HG02678 (cell line): ENCODE results near the gene FZR1.

Experiments used
- ATAC-seq: cut with Tn5 transposase; IDR thresholded peaks from one replicate; pipeline ENCODE4 v1.9.1; 2021; ENCODE audit warnings: mild to moderate bottlenecking, moderate library complexity; ENCODE audit not compliant: unreplicated experiment

FZR1 gene

DNA sequence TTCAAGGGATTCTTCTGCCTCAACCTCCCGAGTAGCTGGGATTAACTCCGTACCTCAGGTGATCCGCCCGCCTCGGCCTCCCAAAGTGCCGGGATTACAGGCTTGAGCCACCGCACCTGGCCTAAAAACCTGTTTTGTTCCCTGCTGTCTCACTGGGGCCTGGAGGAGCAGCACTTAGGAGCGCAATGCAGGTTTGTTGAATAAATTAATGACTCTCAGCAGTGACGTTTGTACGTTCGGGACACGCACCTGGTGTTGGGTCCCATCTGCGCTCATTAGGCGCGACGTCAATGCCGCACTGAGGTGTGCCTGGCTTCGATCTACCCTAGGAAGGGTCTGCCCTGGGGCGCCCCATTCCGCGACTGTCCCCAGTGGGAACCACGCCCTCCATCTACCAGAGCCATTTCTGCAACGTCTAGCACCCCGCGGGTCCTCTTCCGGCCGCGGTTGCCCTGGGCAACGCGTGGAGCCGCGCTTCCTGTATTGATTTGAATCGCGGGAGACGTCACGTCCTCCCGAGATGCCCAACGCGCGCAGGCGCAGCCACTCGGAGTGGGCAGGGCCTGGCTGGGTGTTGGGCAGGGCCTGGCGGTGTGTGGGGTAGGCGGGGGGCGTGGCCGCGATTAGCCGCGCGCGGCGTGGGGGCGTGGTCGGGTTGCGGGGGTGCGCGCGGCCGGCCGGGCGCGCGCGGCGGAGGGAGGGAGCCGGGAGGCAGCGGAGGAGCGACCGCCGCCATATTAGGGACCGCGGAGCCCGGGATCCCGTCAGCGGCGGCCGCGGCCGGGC, at the start of gene FZR1:
TSS of gene FZR1 (plus strand) at position 714 of the 786 bp plus-strand sequence. CDS start 16,679 bp downstream, outside the sequence.
- ATAC-seq = peak; percentile 91

DNA sequence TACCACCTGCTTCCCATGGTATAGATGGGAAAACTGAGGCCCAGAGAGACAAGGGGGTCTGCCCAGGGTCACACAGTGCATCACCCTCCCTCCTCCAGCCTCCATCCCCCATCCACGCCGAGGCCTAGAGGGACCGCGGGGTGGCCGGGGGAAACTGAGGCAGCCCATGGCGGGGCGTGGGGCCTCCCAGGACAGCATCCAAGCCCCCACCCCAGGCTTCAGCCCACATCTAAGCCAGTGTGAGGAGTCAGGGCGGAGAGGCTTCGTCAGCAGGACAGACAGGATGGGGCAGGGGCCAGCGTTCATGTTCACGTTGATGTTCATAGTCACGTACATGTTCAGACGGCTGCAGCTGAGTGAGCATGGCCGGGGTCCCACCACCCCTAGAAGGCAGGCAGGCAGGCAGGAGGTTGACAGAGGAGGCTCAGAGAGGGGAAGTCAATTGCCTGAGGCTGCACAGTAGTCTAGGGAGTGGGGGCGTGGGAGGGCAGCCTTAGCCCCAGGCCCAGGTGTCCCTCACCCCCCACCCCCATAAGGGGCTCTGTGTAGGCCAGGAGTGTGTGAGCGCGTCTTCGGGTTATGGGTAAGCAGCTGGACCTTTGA, 49.1 kb upstream of the FZR1 start:
- ATAC-seq = no peak

DNA sequence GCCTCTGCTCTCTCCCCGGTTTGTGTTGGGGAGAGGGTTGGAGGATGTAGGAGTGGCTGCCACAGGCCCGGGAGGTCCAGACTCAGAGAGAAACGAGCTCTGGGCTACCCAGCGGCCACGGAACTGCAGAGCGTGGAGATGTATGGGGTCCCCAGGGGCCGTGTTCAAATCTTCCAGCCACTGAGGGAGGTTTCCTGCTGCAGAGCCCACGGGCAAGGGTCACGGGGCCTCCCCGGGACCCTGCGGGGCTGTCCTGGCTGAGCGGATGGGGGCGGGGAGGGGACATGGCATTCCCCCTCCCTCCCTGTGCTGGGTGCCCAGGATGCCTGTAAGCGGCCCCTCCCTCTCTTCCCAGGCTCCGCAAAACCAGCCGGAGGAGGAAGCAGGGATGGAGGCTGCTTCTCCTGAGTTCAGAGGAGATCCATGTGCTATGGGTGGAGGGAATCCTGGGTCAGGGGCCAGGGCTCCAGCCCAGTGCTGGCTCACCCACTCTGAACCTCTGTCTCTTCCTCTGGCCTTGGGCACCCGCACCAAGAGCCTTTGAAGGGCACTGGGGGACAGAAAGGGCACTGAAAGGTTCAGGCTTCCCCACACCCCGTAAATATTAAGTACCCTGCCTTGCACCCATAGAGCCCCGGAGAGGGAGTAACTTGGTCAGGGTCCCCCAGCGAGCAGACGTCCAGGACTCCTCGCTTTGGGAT, 48.4 kb upstream of the FZR1 start:
- no peak for ATAC-seq

DNA sequence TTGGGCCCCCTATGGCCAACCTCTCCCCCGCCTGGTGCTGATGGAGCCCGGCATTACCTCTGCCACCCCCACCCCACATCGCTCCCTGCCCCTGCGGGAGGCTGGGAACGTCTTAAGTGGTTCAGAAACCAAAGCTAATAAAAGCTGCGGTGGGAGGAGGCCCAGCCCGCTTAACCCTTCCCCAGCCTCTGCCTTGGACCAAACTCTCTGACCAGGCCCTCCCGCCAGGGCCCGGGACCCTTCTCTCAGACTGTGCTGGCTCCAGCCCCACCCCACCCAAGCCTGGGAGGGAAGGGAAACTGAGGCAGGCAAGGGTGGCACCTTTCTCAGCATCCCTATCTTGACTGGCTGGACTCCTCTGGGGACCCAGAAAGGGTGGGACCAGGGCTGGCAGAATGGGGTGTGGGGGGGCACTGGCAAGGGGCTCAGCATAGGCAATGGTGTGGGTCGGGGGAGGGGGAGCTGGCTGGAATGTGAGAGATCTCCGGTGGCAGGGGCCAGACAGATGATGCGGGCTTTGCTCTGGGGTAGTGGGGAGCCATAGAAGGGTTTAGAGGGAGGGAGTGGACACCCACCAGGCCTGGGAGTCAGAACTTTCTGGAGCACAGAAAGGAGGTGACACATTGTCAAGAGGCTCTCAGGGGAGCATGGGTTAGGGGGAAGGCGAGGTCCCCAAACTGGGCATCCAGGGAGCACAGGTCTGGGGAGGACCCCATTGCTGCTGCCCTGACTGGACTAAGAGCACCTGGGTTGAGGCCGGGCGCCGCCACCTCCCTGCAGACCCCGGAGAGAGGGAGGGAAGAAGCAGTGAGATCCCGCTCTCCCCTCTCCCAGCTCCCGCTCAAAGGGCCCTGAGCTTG, 47.7 kb upstream of the FZR1 start:
- no peak for ATAC-seq

GRCh38 chr19:3459089-3459881, 46.8 kb upstream of the FZR1 start:
- no peak for ATAC-seq

DNA sequence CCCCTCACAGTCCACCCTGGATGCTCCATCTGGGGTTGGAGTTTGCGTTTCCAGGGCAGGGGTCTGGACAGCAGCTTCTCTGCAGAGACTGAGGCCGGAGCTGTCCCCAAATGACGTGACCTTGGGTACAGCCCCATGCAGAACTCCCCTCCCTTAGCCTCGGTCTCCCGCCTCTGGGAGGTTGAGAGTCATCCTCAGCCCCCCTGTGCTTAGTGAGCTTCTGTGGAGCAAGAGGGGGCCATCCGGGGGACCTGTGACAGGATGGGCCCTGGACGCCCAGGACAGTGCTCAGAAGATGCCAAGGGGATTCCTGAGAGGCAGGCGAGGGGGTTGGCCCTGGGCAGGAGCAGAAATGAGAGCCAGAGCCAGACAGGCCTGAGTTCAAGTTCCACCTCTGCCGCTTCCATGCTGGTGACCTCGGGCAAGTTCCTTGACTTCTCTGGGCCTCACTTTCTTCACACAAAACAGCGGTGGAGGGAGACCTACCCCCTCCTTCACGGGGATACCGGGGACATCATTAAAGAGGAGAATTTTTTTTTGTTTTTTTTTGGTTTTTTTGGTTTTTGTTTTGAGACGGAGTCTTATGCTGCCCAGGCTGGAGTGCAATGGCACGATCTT, 46.0 kb upstream of the FZR1 start:
- ATAC-seq = no peak

- ATAC-seq = no peak
Observed at GRCh38 chr19:3462991-3463713, 43.0 kb upstream of the FZR1 start.

GRCh38 chr19:3463714-3464586, 42.2 kb upstream of the FZR1 start:
- ATAC-seq = no peak

GRCh38 chr19:3464587-3465235, 41.4 kb upstream of the FZR1 start:
- ATAC-seq = no peak

- no peak for ATAC-seq
Observed at GRCh38 chr19:3465552-3465951, 40.6 kb upstream of the FZR1 start.

GRCh38 chr19:3466635-3467034, 39.5 kb upstream of the FZR1 start:
- no peak for ATAC-seq

- ATAC-seq = no peak
Observed at GRCh38 chr19:3467437-3468198, 38.5 kb upstream of the FZR1 start.

DNA sequence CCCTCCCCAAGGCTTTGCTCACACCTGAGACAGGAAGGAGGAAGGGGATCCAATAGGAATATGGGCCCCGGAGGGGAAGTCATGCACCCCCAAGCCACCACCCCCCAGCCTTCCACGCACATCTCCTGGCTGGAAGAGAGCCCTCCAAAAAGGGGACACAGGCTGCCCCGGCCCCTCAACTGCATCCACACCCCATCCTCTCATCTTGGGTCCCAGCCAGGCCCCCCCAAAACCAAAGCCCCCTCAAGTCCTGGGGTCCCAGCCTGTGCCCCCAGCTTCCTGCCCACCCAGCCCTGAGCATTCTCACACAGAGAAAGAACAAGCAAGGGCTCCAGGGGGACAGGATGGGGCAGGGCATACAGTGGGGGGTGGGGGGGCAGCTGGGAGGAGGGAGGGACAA, 37.9 kb upstream of the FZR1 start:
- no peak for ATAC-seq

DNA sequence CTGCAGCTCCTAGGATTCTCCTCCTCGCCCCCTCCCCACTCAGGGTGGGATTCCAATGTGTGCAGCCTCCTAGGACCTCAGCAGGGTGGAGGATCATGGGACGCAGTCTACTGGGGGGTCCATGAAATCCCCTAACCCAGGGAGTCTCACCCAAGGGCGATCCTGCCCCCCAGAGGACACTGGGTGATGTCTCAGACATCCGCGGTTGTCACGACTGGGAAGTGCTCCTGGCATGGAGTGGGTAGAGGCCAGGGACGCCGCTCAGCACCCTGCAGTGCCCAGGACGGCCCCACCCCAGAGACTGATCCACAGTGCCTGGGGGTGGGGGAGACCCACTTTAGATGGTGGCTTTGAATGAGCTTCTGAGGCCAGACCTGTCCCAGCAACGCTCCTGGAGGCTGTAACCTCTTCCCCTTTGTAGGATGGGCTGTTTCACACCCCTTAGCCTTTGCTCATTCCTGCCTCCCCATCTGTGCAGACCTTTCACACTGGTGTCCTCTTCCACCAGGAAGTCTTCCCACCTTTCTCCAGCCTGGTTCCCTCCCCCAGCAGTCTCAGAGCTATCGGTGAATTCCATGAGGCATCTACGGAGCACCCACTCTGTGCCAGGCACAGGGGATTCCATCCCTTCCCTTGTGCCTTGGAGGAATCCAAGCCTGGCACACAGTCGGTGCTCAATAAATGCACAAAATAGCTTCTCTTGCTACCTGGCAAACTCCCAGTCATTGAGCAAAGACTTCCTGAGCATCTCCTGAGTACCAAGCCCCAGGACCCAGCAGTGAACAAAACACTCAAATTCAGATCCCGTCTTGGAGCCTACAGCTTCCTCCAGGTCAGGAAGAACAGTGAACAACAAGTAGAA, 36.2 kb upstream of the FZR1 start:
- no peak for ATAC-seq

DNA sequence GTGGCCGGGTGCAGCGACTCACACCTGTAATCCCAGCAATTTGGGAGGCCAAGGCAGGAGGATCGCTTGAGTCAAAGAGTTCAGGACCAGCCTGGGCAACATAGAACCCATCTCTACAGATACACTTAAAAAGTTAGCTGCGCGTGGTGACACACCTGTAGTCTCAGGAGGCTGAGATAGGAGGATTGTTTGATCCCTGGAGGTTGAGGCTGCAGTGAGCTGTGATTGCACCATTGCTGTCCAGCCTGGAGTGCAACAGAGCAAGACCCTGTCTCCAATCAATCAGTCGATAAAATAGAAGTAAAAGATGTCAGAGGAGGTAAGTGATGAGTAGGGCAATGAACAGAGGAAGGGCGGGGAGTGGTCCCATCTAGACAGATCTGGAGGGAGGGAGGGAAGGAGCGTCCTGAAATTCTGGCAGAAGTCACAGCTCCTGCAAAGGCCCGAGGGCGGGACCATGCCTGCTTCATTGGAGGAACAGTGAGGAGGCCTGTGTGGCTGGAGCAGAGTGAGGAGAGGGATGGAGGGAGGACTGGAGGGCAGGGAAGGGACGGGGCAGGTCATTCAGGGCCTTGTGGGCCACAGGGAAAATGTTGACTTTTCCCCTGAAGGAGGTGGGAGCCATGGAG, 35.5 kb upstream of the FZR1 start:
- no peak for ATAC-seq
